ENCODE results near the gene MCF2L. TPM values are rescaled to one million over a fixed set of nuclear protein-coding genes. Genes with fewer than 3 reads are reported as not detected.

Gene MCF2L
- total RNA-seq, 4 donors from 2014 or later, result 12.8 to 169 (median 41.5) TPM

GRCh38 chr13:112978561-112979405 lies 9.8 kb downstream of the MCF2L start:
- TF ChIP-seq CTCF (IDR thresholded peaks at IDR 0.05), result no peak
- DNase-seq (ENCODE audit: low spot score) (no peak), ATAC-seq (ENCODE audit: low FRiP score) (no peak)

- DNase-seq (ENCODE audit: low spot score), result no peak
- ATAC-seq (ENCODE audit: low FRiP score), result no peak
- TF ChIP-seq CTCF (IDR thresholded peaks at IDR 0.05), result no peak
Measured at GRCh38 chr13:112979406-112979902, 10.4 kb downstream of the MCF2L start.

GRCh38 chr13:112980434-112980833 lies 11.4 kb downstream of the MCF2L start:
- DNase-seq (ENCODE audit: low spot score), result no peak
- no peak for TF ChIP-seq CTCF (IDR thresholded peaks at IDR 0.05)
- ATAC-seq (ENCODE audit: low FRiP score), result no peak

GRCh38 chr13:112981451-112981850 lies 12.4 kb downstream of the MCF2L start:
- no peak for DNase-seq (ENCODE audit: low spot score)
- no peak for TF ChIP-seq CTCF (IDR thresholded peaks at IDR 0.05)
- no peak for ATAC-seq (ENCODE audit: low FRiP score)

- no peak for TF ChIP-seq CTCF (IDR thresholded peaks at IDR 0.05)
- no peak for ATAC-seq (ENCODE audit: low FRiP score)
- no peak for DNase-seq (ENCODE audit: low spot score)
Measured at GRCh38 chr13:112982281-112983041, 13.4 kb downstream of the MCF2L start.

- DNase-seq (ENCODE audit: low spot score) (no peak), ATAC-seq (ENCODE audit: low FRiP score) (no peak)
- no peak for TF ChIP-seq CTCF (IDR thresholded peaks at IDR 0.05)
Measured at GRCh38 chr13:112983042-112983305, 14.0 kb downstream of the MCF2L start.

Measured in omental fat pad (tissue), 4 donors.